Glomerular endothelial cell (primary cell): Measurements from ENCODE around the gene ADCK2. TPM values are rescaled to one million over a fixed set of nuclear protein-coding genes. Genes with fewer than 3 reads are reported as not detected.
"Not testable (repeated sequence)": the region's sequence is repeated elsewhere in the genome, so short reads cannot be mapped to it uniquely, and the experiment has no call there.

Experiments
- DNase-seq: peaks from one replicate; pipeline ENCODE4 v3.0.0-alpha.2; 2011; ENCODE audit warnings: low read depth, low spot score; ENCODE audit errors: extremely low read depth
- total RNA-seq: library from RNA; depleted of rRNA; stranded (reverse); fragments of >200 nt; gene quantifications from 2 replicates; pipeline ENCODE4 v1.2.3, GENCODE V29; 2015

The ADCK2 gene
- total RNA-seq, 1 donor from 2014 or later, result 22.5 TPM

DNA sequence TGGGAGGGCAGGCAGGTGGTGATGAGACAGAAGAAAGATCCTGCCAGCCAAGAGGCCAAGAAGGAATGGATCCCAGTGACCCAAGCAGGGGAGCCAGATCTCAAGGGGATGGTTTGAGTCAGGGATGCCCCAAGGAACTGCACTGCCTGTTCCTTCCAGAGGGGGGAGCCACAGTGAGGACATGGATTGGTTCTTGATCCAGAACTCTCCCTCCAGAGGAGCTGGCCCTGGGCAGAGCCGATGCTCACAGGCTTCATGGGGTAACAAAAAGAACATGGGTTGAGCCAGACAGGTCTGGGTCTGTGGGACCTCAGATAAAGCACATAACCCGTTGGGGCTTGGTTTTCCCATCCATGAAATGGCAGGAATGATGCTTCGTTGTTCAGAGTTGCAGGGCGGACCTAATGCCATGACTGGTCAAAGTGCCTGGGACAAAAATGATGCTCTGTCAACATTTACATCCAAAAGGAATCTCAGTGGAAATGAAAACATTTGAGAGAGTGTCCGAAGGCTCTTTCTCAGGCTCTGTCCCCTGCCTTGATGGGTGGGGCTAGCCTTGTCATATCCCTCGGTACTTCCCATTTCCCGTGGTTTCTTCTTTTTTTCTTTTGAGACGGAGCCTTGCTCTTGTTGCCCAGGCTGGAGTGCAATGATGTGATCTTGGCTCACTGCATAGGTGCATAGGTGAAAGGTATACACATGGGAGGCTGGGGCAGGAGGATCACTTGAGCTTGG lies 27.4 kb upstream of the ADCK2 start:
- DNase-seq, result no peak

DNA sequence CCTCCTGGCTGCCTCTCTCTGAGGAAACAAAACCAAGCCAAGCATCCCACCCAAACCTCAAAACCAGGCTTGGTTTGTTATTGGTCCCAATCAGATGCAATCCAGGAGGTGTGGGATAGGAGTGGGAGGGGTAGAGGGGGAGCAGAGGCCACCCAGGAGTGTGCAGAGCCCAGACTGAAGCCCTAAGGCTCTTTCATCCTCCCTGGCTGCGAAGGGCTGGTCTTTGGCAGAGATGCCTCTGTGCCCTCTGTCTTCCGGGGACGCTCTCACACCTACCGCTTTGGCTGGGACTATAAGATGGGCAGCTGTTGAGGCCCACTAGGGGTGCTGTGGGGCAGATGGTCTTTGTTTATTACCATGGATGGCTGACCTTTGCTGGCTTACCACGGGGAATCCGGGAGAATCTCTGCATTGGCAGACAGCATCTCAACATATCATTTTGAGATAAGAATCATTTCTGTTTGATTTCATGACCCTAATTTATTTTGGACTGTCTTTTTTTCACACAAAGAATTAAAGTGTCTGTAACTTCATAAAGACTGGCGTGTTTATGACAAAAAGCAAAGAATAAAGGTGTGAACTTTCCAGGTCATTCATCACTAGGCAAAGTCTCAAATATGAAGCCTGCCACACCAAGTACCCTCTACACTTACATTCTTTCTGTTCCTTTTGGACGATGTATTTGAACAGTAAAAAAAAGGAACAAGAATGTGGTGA lies 25.7 kb upstream of the ADCK2 start:
- DNase-seq, result no peak

DNA sequence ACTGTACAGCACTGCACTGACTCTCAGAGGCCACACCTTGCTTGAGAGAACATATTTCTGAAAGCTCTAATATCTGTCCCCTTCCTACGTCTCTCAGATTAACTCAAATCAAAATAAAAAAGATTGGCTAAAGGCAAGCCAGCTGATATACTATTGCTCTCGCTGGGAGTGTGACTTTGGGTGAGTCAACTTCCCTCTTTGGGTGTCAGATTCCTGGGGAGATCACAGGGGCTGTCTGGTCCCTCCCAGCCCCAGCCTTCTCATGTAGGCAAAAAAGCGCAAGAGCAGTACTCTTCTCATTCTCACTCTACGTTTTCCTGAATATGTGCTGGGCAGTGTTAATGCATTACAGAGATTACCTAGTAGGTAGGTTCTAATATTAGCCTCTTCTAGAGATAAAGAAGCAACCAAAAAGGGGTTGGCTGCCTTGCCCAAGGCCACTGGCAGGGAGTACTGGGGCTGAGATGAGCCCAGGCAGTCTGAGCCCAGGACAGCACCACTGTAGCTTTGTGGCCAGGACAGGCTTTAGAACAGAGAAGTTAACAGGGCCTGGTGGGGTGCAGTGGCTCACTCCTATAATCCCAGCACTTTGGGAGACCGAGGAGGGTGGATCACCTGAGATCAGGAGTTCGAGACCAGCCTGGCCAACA lies 23.1 kb upstream of the ADCK2 start:
- DNase-seq, result no peak

DNA sequence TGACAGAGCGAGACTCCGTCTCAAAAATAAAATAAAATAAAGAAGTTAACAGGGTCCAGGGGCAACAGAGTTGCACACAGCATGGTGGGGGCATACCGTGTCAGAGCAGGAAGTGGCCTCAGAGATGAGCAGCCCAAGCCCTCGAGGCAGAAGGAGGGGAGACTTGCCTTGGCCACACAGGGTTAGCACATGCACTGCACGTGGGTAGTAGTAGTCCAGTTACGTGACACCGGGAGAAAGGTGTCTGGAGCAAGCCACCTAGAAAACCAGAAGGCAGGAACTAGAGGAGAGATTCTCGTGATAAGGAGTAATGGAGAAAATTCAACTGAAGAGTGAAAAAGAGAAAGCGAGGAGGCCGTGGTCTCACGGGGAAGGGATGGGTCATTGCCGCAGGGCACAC lies 22.4 kb upstream of the ADCK2 start:
- DNase-seq, result no peak

DNA sequence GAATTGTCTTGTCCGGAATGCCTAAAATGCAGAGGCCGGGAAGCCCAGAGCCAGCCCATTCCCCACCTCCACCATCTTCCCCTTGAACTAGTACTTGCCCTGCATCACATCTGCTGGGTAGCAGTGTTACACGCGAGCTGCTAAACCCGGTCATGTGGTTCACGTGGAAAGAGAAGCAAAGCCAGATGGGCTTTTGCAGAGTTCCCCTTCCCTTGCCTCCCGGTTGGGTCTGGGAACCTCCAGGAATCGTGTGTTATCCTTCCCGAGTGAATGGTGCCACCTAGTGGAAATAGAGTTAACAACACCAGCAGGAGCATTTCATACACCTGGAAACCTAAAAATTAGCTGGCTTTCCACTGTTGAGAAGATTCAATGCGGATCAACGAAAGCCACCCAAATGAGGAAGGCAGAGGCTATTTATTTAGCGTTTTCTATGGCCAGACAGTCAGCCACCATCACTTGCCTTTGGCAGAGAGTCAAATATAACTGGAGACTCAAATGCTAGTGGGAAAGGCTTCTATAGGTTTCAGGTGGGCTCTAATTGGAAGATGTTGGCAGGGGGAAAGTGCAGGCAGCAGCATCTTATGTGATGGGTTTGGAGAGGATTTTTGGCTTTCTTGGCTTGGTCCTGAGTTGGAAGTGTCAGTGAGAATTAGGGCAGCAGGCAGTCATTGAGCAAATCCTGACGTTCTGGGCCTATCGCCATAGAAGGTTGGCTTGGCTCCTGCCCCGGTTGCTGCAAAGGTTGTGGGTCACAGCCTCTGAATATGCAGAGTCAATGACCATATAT lies 19.2 kb upstream of the ADCK2 start:
- DNase-seq, result no peak

DNA sequence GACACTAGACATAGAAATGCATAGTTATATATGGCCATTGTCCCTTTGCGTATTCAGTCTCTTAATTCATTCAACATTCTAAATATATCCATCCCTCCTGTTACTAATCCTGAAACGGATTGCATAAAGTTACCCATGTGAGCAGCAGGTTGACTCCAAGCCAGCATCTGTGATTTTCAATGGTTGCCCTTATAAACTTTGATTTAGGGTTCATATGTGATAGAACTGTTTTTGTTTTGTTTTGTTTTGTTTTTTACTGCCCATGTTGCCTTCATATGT lies 18.7 kb upstream of the ADCK2 start:
- DNase-seq, result no peak

DNA sequence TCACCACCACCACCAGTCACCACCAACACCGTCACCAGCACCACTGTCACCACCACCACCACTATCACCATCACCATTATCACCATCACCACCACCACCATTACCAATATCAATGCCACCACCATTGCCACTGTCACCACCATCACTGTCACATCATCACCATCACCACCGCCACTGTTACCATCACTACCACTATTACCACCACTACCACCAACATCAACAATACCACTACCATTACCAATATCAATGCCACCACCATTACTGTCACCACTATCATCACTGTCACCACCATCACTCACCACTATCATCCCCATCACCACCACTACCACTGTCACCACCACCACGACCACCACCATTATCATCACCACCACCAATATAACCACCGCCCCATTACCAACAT lies 18.1 kb upstream of the ADCK2 start:
- no peak for DNase-seq

DNA sequence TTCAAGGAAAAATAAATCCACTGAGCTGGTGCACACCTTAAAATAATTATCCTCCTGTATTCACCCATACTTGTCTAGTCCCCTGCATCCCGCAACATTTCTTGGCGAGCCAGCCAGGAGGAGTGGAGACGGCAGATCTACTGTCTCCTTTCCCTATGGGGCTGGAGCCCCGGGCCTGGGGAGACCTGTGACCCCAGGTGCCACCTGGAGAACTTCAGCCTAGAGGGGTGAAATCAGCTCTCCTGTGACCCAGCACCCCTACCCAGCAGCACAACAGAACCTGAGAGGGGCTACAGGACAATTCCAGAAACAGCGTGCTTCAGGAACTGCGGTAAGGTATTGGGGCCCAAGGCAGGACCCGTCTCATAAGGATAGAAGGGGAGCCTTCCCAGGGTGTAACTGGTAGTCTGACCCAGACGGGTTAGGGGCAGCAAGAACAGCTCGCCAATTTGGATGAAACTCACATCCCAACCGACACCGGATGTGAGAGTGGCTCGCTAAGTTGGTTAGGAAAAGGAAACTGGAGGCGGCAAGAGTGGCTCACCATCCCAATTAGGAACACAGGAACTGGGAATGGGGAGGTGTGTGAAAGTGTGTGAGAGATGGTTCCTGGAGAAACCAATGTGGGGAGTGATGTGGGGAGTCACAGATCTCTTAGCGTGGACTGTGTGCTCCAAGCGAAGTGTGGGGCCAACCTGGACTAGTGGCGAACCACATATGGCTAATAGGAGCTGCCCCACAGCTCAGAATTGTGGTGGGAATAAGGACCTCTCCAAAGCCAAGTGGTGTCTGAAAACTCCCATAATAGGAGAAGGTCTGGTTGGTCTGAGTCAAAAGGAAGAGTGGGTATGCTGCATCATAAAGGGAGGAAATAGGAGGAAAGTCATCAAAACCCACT lies 17.0 kb upstream of the ADCK2 start:
- DNase-seq, result no peak

DNA sequence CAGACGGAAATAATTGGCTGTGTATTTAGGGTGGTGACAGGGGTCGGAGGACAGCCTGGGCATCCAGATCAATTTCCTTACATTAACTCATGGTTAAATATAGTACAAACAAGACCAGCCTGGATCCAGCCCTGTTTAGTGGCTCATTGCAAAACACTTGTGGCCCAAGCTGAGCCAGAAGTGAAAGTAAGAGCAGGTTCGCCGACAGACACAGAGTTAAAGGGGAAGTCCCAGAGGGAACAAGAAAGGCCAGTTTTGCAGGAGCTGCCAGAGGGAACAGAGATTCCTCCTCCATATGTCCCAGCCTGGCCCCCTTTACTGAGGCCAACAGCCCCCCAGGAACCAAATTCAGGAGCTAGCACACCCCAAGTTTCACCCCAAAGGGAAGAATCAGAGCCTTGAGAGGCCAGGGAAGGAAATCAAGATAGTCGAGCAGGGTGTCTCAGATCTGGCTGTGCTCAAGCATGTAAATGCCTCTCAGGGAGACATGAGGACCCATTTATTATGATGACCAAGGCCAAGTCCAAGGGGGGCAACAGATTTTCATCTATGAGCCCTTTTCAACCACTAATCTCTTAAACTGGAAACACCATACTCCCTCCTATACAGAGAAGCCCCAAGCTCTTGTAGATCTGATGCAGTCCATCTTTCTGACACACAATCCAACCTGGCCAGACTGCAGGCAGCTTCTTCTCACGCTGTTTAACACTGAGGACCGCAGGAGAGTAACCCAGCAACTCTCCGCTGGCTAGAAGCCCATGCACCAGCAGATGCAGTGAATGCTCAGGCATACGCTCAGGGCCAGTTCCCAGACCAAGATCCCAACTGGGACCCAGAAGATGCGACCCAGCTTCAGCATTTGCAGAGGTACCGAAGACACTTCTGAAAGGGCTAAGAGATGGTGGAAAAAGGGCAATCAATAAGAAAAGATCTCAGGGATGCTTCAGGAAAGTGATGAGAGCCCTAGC lies 15.9 kb upstream of the ADCK2 start:
- DNase-seq, result no peak

DNA sequence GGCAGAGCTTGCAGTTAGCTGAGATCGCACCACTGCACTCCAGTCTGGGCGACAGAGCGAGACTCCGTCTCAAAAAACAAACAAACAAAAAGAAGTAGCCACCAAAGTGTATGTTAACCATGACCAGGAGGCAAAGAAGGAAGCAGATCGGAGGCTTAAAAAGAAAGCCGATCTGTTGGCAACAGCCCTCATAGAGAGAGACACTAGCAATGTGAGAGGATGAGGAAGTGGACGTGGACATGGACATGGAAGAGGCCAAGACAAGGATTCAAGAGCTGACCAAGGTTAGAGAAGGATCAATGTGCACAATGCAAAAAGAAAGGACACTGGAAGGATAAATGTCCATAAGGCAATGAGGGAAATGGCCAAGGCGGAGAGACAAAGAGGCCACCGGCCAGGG lies 14.9 kb upstream of the ADCK2 start:
- DNase-seq, result no peak

DNA sequence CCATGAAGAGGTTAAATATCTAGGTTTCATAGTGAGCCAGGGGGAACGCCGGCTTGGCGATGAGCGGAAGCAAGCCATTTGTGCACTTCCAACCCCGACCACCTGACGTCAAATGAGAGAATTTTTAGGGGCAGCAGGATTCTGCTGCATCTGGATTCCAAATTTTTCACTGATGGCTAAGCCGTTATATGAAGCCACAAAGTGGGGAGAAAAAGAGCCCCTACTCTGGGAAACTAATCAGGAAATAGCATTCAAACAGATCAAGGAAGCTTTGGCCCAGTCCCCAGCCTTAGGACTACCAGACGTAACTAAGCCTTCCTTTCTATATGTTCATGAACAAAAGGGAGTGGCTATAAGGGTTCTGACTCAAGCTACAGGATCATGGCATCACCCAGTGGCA lies 12.9 kb upstream of the ADCK2 start:
- DNase-seq, result no peak

DNA sequence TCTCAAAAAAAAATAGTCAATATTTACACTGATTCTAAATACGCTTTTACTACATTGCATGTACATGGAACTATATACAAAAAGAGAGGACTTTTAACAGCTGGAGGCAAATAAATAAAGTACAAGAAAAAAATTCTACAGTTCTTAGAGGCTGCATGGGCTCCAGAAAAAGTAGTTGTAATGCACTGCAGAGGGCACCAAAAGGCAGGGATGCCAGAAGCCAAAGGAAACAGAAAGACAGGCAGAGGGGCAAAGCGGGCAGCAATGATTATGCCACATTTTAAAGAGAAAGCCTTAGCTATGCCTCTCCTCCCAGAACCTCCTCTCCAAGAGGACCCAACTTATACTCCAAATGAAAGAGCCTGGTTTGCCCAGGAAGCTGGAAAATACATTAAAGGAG lies 11.6 kb upstream of the ADCK2 start:
- DNase-seq, result no peak

DNA sequence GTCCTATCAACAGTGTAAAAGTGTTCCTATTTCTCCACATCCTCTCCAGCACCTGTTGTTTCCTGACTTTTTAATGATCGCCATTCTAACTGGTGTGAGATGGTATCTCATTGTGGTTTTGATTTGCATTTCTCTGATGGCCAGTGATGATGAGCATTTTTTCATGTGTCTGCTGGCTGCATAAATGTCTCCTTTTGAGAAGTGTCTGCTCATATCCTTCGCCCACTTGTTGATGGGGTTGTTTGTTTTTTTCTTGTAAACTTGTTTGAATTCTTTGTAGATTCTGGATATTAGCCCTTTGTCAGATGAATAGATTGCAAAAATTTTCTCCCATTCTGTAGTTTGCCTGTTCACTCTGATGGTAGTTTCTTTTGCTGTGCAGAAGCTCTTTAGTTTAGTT lies 9.8 kb upstream of the ADCK2 start:
- not testable (repeated sequence) for DNase-seq

DNA sequence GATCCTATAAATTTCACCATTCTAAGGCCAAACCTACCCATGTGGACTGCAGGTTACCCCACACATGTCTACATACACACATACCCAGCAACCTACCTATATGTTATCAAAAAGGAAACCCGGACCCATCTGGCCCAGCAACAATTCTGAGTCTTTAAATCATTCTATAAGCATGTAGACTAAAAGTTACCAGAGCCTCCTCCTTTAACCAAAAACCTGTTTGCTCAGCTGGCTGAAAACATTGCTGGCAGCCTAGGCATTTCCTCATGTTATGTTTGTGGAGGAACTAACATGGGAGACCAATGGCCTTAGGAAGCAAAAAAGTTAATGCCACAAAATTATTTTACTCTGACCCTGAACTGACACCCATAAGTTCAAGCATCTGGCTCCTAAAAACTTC lies 5.3 kb upstream of the ADCK2 start:
- DNase-seq, result no peak

DNA sequence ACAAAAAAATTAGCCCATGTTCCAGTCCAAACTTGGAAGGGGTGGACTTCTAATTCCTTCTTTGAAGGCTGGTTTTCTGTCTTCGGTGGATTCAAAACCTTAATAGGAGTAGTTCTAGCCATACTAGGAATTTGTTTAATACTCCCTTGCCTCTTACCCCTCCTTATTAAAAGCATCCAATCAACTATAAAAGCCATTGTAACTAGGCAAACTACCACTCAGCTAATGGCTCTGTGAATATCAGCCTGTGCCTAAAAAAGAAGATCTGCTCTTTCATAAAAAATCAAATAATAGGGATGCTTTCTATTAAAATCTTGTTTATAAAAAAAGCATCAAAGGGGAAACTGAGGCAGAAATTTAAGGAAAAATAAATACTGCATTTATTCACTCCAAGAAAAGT lies 4.1 kb upstream of the ADCK2 start:
- no peak for DNase-seq

DNA sequence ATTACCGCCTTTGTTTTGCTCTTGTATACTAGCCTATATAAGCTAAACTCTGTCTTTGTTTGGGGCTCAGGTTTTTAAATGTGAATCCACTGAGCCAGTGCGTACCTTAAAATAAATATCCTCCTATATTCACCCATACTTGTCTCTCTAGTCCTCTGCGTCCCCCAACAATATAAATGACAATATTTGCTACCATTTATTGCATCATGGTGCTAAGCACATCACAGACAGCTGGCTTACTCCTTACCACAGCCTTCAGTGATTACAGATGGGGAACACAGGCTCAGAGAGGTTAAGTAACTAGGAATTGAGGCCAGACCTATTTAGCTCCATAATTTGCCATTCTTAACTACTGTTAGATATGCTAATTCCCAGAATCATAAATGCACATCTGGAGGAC lies 3.4 kb upstream of the ADCK2 start:
- no peak for DNase-seq

DNA sequence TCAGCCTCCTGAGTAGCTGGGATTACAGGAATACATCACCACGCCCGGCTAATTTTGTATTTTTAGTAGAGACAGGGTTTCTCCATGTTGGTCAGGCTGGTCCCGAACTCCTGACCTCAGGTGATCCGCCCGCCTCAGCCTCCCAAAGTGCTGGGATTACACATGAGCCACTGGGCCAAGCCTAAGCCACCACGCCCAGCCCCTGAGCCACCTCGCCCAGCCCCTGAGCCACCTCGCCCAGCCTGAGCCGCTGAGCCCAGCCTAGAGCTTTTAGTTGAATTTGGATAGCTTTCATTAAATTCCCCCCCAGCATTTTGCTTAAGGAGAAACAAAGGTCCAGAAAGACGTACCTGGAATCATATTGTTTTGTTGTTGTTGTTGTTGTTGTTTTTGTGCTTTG lies 2.9 kb upstream of the ADCK2 start:
- not testable (repeated sequence) for DNase-seq

DNA sequence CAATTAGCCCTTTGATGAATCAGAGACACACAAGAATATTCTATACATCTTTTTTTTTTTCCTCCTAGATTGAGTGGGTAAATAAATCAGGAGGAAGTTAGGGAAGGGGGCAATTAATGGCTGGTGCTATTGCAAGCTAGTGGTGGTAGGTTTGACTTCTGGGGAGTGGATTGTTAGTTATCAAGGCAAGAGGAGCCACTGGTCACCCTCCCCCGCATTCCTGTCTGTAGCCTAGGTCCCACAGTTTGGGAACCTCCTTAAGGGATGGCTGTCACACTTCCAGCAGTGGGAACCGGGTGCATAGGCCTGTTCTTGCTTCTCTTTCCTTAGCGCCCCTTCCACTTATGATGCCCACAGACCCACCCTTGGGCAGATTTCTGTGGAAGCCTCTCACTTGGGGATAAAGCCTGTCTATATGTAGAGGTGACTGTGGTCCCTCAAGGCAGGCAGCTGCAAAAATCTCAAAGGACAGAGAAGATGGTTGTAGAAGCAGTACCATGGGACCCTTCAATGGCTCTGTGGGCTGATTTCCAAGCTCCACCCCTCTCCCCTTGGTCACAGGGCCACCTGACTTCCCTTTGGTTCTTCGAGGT lies 2.3 kb upstream of the ADCK2 start:
- DNase-seq, result no peak

DNA sequence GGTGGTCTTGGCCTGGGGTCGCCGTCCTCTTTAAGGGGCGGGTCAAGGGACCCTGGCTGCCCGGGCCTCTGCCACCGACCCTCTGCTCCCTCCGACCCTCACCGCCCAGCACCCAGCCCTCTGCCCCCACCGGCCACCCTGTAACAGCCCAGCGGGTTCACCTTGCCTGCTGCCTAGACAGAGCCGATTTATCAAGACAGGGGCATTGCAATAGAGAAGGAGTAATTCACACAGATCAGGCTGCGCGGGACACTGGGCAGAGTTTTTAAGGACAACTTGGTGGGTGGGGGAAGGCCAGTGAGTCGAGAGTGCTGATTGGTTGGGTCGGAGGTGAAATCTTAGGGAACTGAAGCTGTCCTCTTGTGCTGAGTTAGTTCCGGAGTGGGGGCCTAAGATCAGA lies 779 bp upstream of the ADCK2 start:
- DNase-seq, result no peak
